GM12874 (cell line): Measurements from ENCODE around the gene NECTIN4.

Experiments used
- CTCF ChIP-seq: IDR thresholded peaks from 2 replicates; pipeline ENCODE4 v1.5.1; 2011; ENCODE audit warnings: low read depth, mild to moderate bottlenecking, control low read depth, low read length, moderate library complexity; ENCODE audit not compliant: insufficient read depth

Gene NECTIN4

GRCh38 chr1:161100556-161100955 is 11.2 kb upstream of the NECTIN4 start:
- TF ChIP-seq CTCF = no peak

- no peak for TF ChIP-seq CTCF
These were observed 9.9 kb upstream of the NECTIN4 start for GRCh38 chr1:161099090-161099802.

- TF ChIP-seq CTCF = peak; percentile 21; the same call in 1 of the 2 replicates
These were observed 9.1 kb upstream of the NECTIN4 start, which contains the start of gene KLHDC9 for GRCh38 chr1:161098210-161099068. Gene KLHDC9 (plus strand): TSS chr1:161098361. CDS start chr1:161098536, 175 bp downstream.

GRCh38 chr1:161096530-161096929 is 7.2 kb upstream of the NECTIN4 start:
- TF ChIP-seq CTCF = no peak

GRCh38 chr1:161096015-161096414 is 6.7 kb upstream of the NECTIN4 start:
- TF ChIP-seq CTCF = no peak

- no peak for TF ChIP-seq CTCF
These were observed 5.9 kb upstream of the NECTIN4 start for GRCh38 chr1:161095230-161095629.

GRCh38 chr1:161094481-161094880 is 5.1 kb upstream of the NECTIN4 start:
- TF ChIP-seq CTCF = no peak
